ENCODE measurements around the gene FAM193B. TPM values are rescaled to one million over a fixed set of nuclear protein-coding genes. Genes with fewer than 3 reads are reported as not detected.

FAM193B gene
- total RNA-seq (2014; rRNA removed; shearing (Covaris generic)) = 30.8 and 33.8 TPM in 2 replicates

DNA sequence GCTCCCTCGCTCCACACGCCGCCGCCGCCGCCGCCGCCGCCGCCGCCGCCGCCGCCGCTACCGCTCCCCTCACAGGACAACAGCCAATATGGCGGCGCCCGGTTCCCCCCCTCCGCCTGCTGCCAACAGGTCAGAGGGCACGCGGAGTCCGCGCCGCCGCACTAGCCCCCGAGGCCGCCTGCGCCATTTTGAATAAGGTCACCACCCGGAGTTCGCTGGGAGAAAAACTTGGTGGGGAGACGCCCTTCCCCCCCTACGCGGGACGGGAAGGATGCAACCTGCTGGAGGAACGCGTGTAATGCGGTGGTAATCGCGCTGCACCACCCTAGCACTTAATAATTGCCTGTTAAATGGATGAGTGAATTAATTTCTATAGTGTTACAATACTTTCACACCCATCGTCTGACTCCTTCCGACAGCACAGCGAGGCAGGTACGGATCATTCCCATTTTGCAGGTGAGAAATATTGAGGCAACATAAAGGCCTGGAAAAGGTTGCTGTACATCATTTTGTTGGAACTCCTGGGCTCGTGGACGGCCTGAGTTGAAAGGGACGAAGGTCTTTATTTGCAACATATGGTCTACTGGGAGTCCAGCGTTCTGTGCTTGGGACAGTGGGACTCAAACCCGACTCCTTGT is at the start of gene FAM193B:
TSS of gene FAM193B (minus strand) at position 90 of the 638 bp plus-strand sequence. CDS start 105 bp downstream, outside the sequence.
- Histone ChIP-seq H3K36me3 (peaks cover 17% of the 10 kb centered on the region), H3K27ac (peak within 1 kb of the TSS; percentile 43), H3K4me1 (peaks cover 9% of the 10 kb centered on the region), H3K4me3 (peak within 1 kb of the TSS; percentile 85), H3K9me3 (replicated peaks) (no peaks in the 10 kb centered on the region), H3K27me3 (no peaks in the 10 kb centered on the region)
- peak; percentile 95 to 96 for DNase-seq

DNA sequence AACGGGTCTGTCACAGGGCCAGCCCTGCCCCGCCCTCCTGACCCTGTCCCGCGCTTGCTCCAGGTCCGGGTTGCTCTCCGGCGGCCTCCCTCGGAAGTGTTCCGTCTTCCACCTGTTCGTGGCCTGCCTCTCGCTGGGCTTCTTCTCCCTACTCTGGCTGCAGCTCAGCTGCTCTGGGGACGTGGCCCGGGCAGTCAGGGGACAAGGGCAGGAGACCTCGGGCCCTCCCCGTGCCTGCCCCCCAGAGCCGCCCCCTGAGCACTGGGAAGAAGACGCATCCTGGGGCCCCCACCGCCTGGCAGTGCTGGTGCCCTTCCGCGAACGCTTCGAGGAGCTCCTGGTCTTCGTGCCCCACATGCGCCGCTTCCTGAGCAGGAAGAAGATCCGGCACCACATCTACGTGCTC is 49.8 kb upstream of the FAM193B start:
- H3K9me3 ChIP-seq (replicated peaks) = no peaks in the 10 kb centered on the region
- H3K4me3 ChIP-seq = no peak overlapping the region
- no peaks in the 10 kb centered on the region for H3K36me3 ChIP-seq
- H3K27ac ChIP-seq = no peak overlapping the region
- DNase-seq = no peak
- H3K4me1 ChIP-seq = 0 out of 2 replicates have a peak, but pooled peaks cover 7% of the 10 kb centered on the region
- H3K27me3 ChIP-seq = no peaks in the 10 kb centered on the region

DNA sequence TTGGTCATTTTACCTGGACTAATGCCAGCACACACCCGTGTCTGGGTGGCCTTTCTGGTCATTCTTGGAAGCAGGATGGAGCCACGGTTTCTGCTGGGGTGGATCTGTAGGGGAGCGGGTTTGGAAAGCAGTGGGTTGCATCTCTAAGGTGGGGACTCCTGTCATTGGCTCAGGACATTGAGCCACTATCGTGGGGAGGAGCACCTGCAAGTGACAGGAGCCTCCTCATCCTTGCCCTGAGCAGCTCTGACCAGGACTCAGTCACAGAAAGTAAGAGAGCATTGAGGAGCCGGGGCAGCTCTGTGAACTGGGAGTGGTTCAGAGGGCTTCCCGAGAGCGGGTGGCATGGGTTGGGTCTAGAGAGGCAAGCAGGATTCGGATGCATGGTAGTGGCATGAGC is 49.3 kb upstream of the FAM193B start:
- DNase-seq = no peak
- Histone ChIP-seq H3K4me3 (no peak overlapping the region), H3K27ac (no peak overlapping the region), H3K9me3 (replicated peaks) (no peaks in the 10 kb centered on the region), H3K4me1 (0 out of 2 replicates have a peak, but pooled peaks cover 7% of the 10 kb centered on the region), H3K27me3 (no peaks in the 10 kb centered on the region), H3K36me3 (no peaks in the 10 kb centered on the region)

DNA sequence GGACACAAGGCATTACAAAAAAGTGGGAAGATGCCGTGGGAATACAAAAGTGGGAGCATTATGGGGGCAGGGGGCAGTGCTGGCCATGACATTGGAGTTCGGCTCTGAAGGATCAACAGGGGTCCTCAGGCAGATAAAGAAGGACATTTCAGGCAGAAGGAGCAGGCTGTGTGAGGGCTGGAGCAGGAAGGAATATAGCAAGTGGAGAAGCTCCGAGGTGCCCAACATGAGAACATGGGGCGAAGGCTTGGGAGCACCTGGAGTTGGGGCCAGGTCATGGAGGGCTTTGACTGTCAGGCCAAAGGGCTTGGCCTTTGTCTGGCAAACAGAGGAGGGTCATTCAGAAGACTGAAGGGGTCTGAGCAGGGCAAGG is 48.1 kb upstream of the FAM193B start:
- Histone ChIP-seq H3K27ac (no peak overlapping the region), H3K4me1 (0 out of 2 replicates have a peak, but pooled peaks cover 4% of the 10 kb centered on the region), H3K4me3 (no peak overlapping the region), H3K36me3 (no peaks in the 10 kb centered on the region), H3K27me3 (no peaks in the 10 kb centered on the region), H3K9me3 (replicated peaks) (no peaks in the 10 kb centered on the region)
- no peak for DNase-seq

DNA sequence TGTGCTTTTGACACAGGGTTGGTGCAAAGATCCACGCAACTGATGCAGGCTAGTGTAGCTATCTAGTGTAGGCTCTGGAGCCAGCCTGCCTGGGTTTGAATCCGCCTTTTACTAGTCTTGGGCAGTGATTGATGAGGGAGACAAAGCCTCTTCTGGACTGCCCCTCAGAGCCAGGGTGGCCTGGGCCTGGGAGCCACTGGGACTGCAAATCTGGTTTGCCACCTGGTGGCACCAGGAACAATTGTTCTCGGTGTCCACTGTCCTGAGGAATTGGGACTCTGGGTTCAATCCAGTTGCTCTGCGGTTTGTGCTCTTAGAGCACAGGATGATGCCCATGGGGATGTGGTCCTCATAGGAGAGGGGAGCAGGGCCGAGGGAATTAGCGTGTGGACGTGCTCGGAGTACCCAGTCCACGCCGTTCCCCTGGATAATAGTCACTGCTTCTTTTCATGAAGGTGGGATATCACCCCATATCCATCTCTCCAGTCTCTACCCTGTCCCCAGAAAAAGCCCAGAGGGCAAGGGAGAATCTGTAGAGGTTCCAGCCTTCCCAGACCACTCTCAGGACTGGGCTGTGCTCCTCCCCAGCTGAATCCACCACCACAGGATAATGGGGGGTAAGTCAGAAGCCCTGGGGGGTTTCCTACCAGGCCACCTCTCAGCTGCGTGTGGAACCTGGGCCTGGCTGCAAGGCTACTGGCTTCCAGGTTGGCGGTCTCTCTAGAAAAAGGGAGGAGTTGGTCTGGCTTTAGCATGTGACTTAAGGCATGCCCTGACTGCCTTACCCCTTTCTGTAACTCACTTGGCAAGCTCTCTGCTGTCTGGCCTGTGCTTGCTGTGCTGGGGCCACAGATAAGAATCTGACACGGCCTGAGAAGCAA is 47.5 kb upstream of the FAM193B start:
- Histone ChIP-seq H3K4me3 (no peak overlapping the region), H3K27me3 (no peaks in the 10 kb centered on the region), H3K27ac (no peak overlapping the region), H3K9me3 (replicated peaks) (no peaks in the 10 kb centered on the region), H3K4me1 (0 out of 2 replicates have a peak, but pooled peaks cover 4% of the 10 kb centered on the region), H3K36me3 (no peaks in the 10 kb centered on the region)
- DNase-seq = peak in 1 of 2 experiments; percentile 26

DNA sequence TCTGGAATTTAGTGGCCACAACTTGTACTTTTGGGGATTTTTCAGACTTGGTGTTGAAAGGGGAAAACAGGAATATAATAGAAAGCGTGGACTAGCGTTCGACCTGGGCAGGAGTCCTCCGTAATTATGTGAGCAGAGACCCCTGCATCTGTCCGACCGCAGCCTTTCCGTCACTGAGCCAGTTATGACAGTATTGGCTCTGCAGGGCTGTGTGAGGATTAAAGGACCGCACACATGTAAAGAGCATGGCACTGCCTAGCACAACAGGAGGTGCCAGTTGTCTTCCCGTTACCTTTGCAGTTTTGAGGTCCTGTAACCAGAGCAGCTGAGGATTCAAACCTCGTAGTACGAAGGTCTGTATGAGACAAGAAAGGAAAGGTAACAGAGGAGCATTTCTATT is 46.8 kb upstream of the FAM193B start:
- no peak overlapping the region for H3K27ac ChIP-seq
- H3K27me3 ChIP-seq = no peaks in the 10 kb centered on the region
- H3K4me3 ChIP-seq = no peak overlapping the region
- no peaks in the 10 kb centered on the region for H3K9me3 ChIP-seq (replicated peaks)
- peaks cover 5% of the 10 kb centered on the region; the same call in 1 of the 2 replicates for H3K36me3 ChIP-seq
- no peak for DNase-seq
- 0 out of 2 replicates have a peak, but pooled peaks cover 4% of the 10 kb centered on the region for H3K4me1 ChIP-seq

DNA sequence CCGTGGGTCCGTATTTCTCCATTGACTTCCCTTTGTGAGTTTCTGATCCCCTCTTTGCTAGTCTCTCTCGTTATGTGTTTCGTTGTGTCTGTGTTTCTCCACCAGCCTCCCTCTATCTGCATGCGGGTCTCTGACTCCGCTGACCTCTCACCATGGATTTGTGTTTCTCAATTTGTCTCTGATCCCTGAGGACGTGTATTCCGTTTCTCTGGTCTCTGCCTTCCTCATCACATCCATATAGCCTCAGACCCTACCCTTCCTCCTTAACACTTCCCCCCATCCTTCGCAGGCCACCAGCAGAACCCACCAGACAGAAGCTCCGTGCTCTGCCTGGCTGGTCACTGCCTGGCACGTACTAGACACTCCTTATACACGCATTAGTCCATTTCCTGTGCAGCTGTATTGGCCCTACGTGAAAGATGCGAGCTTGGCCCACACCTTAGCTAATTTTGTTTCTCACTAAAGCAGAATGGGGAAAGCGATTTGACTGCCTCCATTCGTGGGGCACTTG is 46.2 kb upstream of the FAM193B start:
- Histone ChIP-seq H3K27ac (peak overlapping the region; percentile 69), H3K4me3 (peak overlapping the region; percentile 96), H3K27me3 (no peaks in the 10 kb centered on the region), H3K36me3 (peaks cover 10% of the 10 kb centered on the region), H3K9me3 (replicated peaks) (no peaks in the 10 kb centered on the region), H3K4me1 (0 out of 2 replicates have a peak, but pooled peaks cover 4% of the 10 kb centered on the region)
- no peak for DNase-seq

DNA sequence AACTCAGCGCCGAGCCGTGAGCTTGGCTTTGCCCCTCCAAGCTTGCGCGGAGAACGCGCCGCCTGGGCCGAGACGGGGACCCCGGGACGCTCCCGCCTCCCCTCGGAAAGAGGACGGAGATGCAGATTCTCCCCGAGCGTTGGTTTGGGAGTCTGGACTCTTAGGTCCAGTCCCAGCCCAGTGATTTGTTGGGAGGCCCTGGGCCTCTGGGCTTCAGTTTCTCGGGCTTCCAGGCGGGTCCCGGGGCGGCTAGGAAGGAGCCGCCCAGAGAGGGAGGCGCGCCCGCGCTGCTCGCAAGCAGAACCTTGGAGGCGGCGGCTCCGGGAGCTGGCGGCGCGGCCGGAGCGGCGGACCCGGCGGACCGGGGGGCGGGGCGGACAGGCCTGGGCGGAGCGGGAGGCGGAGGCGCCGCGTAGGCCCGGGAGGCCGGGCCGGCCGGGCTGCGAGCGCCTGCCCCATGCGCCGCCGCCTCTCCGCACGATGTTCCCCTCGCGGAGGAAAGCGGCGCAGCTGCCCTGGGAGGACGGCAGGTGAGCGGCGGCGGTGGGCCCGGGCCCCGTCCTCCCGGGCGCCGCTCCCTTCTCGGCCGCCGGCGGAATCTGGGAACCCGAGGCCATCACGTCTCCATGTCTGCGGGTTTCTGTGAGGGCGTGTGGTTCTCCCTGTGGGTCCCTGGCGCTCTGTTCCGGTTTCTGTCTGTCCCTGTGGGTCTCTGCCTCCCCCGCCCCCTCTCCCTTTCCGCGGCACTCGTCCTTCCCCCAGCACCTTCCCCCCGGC is 45.6 kb upstream of the FAM193B start, which contains the start of gene B4GALT7:
TSS of gene B4GALT7 (plus strand) at position 402 of the 777 bp plus-strand sequence. CDS start at position 481, 79 bp downstream.
- Histone ChIP-seq H3K27ac (peak within 1 kb of the TSS; percentile 69), H3K27me3 (no peaks in the 10 kb centered on the region), H3K36me3 (peaks cover 17% of the 10 kb centered on the region), H3K4me3 (peak within 1 kb of the TSS; percentile 96), H3K9me3 (replicated peaks) (no peaks in the 10 kb centered on the region), H3K4me1 (0 out of 2 replicates have a peak, but pooled peaks cover 4% of the 10 kb centered on the region)
- peak; percentile 83 to 88 for DNase-seq

DNA sequence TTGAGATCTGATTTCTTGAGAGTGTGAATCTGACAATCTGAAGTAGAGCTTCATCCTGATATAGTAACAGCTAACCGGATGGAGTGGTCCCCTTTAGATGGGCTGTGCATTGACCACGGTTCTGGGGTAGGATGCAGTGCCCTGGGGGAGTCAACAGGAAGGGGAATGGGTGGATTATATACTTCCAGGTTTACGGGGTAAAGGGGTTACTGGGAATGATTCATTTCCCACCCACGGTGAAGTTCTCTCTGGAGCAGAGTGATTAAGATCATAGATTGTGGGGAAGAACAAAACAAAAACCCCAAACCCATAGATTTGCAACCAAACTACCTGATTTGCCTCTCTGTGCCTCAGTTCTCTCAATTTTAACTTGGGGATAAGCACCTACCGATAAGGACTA is 44.1 kb upstream of the FAM193B start:
- Histone ChIP-seq H3K4me3 (no peak overlapping the region), H3K27me3 (no peaks in the 10 kb centered on the region), H3K27ac (no peak overlapping the region), H3K36me3 (peaks cover 31% of the 10 kb centered on the region), H3K9me3 (replicated peaks) (no peaks in the 10 kb centered on the region), H3K4me1 (0 out of 2 replicates have a peak, but pooled peaks cover 4% of the 10 kb centered on the region)
- no peak for DNase-seq

DNA sequence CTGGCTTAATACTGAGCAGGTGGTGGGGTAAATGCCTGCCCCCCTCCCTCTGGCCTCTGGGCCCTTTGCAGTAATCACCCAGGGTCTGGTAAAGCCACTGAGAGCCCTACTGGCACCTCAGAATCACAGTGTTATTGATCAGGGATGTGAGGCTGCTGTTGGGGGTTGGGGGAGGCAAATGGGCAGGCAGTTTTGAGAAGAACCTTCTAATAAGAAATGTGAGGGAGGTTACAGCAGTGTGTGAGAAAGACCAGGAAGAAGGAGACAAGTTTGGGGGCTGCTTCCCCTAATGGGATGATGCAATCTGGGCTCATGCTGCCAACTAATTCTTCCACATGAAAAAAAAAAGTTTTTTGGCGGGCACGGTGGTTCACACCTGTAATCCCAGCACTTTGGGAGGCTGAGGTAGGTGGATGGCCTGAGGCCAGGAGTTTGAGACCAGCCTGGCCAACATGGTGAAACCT is 42.4 kb upstream of the FAM193B start:
- H3K27ac ChIP-seq = no peak overlapping the region
- no peak for DNase-seq
- peaks cover 32% of the 10 kb centered on the region for H3K36me3 ChIP-seq
- H3K9me3 ChIP-seq (replicated peaks) = no peaks in the 10 kb centered on the region
- no peak overlapping the region for H3K4me3 ChIP-seq
- no peaks in the 10 kb centered on the region for H3K27me3 ChIP-seq
- 0 out of 2 replicates have a peak, but pooled peaks cover 4% of the 10 kb centered on the region for H3K4me1 ChIP-seq

DNA sequence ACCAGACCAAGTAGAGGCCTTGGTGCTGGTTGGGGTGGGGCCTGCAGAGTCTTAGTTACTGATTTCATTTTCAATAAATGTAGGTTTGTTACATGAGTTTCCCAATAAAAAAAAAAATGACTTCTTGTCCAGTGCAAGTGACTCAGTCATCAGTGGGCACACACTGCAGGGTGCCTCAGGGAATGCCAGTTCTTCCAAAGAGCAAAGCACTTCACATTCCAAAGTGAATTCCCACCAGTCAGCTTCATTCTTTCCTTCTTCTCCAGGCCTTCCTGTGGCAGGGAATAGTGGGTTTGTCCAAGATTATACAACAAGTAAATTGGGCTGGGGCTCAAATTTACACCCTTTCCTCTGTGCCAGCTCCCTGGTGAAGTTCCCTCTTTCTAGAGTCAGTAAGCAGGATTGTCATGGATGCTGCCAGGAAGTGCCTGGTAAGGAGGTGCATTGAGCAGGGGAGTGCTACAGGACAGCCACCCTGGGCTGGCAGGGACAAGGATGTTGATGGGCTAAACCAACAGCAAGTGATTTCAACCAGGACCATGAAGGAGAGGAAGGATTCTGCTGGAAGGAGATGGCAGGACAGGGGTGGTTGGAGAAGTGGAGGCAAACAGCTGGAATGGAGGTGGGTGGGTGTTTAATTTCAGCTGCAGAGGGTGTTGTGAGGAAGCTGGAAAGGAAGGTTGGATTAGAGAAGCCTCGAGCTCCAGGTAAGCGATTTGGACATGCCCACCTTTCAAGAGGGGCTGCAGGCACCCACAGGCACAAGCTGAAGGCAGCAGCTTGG is 41.8 kb upstream of the FAM193B start:
- Histone ChIP-seq H3K4me3 (no peak overlapping the region), H3K27me3 (no peaks in the 10 kb centered on the region), H3K36me3 (peaks cover 32% of the 10 kb centered on the region), H3K27ac (no peak overlapping the region), H3K9me3 (replicated peaks) (no peaks in the 10 kb centered on the region), H3K4me1 (0 out of 2 replicates have a peak, but pooled peaks cover 4% of the 10 kb centered on the region)
- DNase-seq = no peak

DNA sequence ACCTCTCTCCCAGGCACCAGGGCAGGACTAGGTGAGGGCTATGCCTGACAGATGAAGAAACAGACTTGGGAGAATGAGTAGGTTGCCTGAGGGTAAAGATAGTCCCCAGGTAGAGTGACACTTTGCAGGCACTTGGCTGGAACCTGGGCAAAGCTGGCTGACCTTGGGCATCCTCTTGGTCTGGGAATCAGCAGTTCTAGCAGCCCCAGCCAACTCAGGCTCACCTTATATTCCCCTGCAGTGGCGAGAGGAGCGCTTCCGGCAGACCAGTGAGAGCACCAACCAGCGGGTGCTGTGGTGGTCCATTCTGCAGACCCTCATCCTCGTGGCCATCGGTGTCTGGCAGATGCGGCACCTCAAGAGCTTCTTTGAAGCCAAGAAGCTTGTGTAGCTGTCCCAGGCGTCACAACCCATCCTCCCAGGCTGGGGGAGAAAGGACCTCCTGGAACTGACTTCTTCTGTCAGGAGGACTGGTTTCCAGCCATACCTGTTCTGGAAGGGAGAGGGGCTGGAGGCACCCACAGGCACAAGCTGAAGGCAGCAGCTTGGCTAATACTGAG is 40.7 kb upstream of the FAM193B start:
- Histone ChIP-seq H3K4me3 (no peak overlapping the region), H3K27ac (no peak overlapping the region), H3K9me3 (replicated peaks) (no peaks in the 10 kb centered on the region), H3K4me1 (no peaks in the 10 kb centered on the region), H3K36me3 (peaks cover 32% of the 10 kb centered on the region), H3K27me3 (no peaks in the 10 kb centered on the region)
- no peak for DNase-seq

DNA sequence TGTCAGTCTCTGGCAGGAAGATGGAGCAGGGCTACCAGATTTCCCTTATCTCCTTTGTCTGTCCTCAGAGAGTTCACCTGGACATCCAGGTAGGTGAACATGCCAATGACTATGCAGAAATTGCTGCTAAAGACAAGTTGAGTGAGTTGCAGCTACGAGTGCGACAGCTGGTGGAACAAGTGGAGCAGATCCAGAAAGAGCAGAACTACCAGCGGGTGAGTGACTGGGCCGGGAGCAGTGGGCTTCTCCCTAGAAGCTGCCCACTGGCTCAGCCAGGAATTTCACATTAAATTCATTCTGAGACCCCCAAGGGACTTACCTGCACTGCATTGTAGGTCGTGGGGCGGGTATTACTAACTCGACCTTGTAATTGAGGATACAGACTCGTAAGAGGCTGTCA is 39.7 kb upstream of the FAM193B start:
- no peak for DNase-seq
- Histone ChIP-seq H3K9me3 (replicated peaks) (no peaks in the 10 kb centered on the region), H3K27me3 (no peaks in the 10 kb centered on the region), H3K4me1 (no peaks in the 10 kb centered on the region), H3K27ac (no peak overlapping the region), H3K36me3 (peaks cover 32% of the 10 kb centered on the region), H3K4me3 (no peak overlapping the region)

All from SJCRH30 (cell line).